RWPE1 (cell line): ENCODE measurements around the gene SHC3.

Experiments
- CTCF ChIA-PET: fragments of 350-600 bp; sonication (Branson Sonifier 250); formaldehyde crosslinking; extraction: SDS; loops from one replicate; lab custom pipeline; 2021; lab: Yijun Ruan, JAX
- POLR2A ChIA-PET: fragments of 400-600 bp; formaldehyde crosslinking; extraction: SDS; loops from one replicate; lab custom pipeline; 2020; ENCODE audit warnings: antibody characterized with exemption; ENCODE audit not compliant: low non-redundant PET; lab: Yijun Ruan, JAX
- DNase-seq: peaks from one replicate; pipeline ENCODE4 v3.0.0; 2012; ENCODE audit warnings: low spot score
- H3K27ac ChIP-seq: fragments of 450-650 bp; 2 replicates; pipeline ENCODE4 v1.5.1; 2017
- TF ChIP-seq, protein P1 (sequence below): fragments of 450-650 bp; conservative IDR thresholded peaks from 2 replicates; pipeline ENCODE4 v1.5.1; 2017; ENCODE audit warnings: low read depth, mild to moderate bottlenecking

Gene SHC3

DNA sequence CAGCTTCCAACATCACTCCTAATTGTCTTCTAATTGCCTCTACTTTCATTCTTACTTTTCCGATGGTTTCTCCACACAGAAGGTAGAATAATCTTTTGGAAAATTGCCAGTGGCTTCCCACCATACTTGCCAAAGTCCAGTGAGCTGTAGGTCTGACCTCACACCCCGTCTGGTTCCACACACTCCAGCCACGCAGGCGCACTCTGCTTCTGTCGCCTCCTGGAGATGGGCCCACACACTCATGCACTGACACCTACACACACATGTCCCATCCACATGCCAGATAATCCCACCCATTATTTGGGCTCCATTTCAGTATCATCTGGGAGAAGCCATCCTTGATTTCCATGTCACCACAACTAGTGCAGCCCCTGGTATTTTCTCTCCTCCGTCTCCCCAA lies 12.7 kb downstream of the SHC3 start:
- DNase-seq, result no peak
- H3K27ac ChIP-seq, result no peak overlapping the region
- POLR2A ChIA-PET, result no interaction called here
- TF ChIP-seq, protein P1, sequence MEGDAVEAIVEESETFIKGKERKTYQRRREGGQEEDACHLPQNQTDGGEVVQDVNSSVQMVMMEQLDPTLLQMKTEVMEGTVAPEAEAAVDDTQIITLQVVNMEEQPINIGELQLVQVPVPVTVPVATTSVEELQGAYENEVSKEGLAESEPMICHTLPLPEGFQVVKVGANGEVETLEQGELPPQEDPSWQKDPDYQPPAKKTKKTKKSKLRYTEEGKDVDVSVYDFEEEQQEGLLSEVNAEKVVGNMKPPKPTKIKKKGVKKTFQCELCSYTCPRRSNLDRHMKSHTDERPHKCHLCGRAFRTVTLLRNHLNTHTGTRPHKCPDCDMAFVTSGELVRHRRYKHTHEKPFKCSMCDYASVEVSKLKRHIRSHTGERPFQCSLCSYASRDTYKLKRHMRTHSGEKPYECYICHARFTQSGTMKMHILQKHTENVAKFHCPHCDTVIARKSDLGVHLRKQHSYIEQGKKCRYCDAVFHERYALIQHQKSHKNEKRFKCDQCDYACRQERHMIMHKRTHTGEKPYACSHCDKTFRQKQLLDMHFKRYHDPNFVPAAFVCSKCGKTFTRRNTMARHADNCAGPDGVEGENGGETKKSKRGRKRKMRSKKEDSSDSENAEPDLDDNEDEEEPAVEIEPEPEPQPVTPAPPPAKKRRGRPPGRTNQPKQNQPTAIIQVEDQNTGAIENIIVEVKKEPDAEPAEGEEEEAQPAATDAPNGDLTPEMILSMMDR, result no peak
- CTCF ChIA-PET, result no interaction called here

DNA sequence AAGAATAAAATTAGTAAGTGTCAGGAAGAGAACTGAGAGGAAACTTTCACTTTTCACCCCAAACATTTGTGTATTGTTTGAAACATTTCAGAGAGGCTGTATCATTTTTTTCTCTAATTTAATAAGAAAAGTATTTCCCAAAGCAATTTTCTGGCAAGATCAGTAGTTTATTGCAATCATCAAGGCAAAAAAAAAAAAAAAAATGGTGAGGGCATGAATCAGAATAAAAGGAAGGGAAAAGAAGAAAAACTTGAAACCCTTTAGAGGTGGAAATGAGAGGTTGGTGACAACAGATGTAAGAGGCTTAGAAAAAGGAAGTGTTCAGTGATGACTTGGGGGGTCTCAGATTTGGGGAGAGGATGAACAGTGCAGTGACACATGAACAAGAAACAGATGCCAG lies 13.3 kb downstream of the SHC3 start:
- H3K27ac ChIP-seq, result no peak overlapping the region
- no peak for DNase-seq
- TF ChIP-seq, protein P1, result no peak
- ChIA-PET POLR2A (no interaction called here), CTCF (no interaction called here)

DNA sequence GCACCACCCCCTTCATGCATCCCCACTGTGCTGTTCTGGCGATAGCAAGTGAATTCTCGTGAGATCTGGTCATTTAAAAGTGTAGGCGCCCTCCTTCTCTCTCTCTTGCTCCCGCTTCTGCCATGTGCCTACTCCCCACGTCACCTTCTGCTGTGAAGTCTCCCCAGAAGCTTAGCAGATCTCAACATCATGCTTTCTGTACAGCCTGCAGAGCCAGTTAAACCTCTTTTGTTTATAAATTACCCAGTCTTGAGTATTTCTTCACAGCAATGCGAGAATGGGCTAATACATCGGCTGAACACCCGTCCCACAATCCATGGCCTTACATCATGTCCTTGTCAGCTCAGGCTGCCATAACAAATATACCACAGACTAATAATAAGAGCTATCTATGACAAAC lies 17.4 kb downstream of the SHC3 start:
- no peak for DNase-seq
- TF ChIP-seq, protein P1, result no peak
- ChIA-PET POLR2A (no interaction called here), CTCF (no interaction called here)
- H3K27ac ChIP-seq, result no peak overlapping the region

DNA sequence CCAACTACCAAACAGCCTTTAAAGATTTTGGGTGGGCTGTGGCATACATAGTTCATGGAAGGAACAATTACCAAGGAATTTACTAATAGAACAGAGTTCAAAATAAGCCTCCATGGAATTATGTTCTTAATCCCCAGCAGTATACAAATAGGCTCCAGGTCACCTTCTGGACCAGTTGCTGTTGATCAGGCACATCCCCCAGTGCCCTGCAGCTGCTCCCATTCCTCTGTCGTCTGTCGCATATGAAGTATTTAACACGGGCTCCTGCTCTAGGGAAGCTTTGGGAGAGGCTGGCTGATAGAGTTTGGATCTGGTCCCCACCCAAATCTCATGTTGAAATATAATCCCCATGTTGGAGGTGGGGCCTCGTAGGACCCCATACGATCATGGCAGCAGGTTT lies 17.8 kb downstream of the SHC3 start:
- H3K27ac ChIP-seq, result no peak overlapping the region
- CTCF ChIA-PET, result no interaction called here
- no peak for DNase-seq
- POLR2A ChIA-PET, result no interaction called here
- TF ChIP-seq, protein P1, result no peak

DNA sequence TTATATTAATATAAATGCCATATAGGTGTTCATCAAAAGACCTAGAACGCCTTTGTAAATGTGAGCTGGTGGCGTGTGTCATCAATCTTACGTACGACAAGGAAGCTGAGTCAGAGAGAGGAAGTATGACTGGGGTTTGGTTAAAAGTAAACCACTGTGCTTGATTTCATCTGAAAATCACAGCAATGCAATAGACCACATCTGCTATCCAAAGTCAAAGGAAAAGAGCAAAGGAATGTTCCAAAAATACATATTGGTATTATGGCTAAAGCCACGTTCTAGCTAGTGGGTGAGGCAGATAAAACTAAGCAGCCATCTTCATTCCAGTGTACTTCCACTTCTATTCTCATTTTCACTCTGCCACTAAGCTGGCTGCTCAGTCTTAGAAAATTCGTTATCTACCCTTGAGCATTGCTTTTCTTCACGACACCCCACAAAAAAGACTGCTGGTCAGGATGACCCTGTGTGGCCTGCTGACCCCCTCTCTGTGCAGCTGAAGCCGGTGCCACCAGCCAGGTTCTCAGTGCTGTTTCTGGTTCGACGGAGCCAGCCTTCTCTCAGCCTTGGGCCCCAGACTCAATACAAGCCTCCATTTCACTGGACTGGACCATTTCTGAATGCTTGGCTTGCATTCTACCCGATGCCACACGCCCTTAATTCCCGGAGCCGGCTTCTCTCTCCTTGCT lies 23.8 kb downstream of the SHC3 start:
- POLR2A ChIA-PET, result no interaction called here

DNA sequence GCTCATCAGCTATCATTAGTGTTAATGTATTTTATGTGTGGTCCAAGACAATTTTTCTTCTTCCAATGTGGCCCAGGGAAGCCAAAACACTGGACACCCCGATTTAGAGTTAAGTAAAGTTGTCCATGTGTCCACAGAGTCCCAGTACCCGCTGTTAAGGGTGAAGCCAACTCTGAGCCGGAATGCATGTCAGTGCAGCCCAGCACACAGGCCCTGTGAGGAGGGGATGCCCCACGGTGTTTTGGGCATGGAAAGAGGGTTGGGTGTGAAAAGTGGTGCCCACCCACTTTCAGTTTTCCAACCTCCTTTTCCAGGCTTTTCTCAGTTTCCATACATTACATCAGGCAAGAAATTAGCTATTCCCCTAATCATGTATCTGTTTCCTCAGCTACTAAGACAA lies 24.4 kb downstream of the SHC3 start:
- CTCF ChIA-PET, result interaction anchor here (0.8 to 1.2 kb wide), 2 partner anchors 13 to 35 kb away, joined by 3 read pairs; no protein-coding TSS in a partner anchor
- H3K27ac ChIP-seq, result no peak overlapping the region
- TF ChIP-seq, protein P1, result no peak
- no peak for DNase-seq
- POLR2A ChIA-PET, result no interaction called here

More for the DNA sequence above, 23.8 kb downstream of the SHC3 start:
- peak; percentile 70 for DNase-seq
- H3K27ac ChIP-seq, result peak overlapping the region; percentile 66
- CTCF ChIA-PET, result interaction anchor here (0.8 to 1.2 kb wide), 2 partner anchors 12 to 35 kb away, joined by 3 read pairs; no protein-coding TSS in a partner anchor
- TF ChIP-seq, protein P1, result no peak
